Osteocyte (in vitro differentiated cells): ENCODE data around the gene PPP1CA. TPM values are rescaled to one million over a fixed set of nuclear protein-coding genes. Genes with fewer than 3 reads are reported as not detected.

Experiments used
- DNase-seq: peaks from one replicate; pipeline ENCODE4 v3.0.0; 2021; ENCODE audit warnings: mixed read lengths; ENCODE audit not compliant: unreplicated experiment; ENCODE audit errors: extremely low spot score
- H3K27ac Mint-ChIP-seq: one replicate; pipeline ENCODE4 v1.8.0; 2021; ENCODE audit warnings: mild to moderate bottlenecking, mixed read lengths; ENCODE audit not compliant: unreplicated experiment
- H3K27me3 Mint-ChIP-seq: one replicate; pipeline ENCODE4 v1.8.0; 2021; ENCODE audit warnings: mixed read lengths; ENCODE audit not compliant: unreplicated experiment
- H3K36me3 Mint-ChIP-seq: one replicate; pipeline ENCODE4 v1.8.0; 2021; ENCODE audit warnings: mixed read lengths; ENCODE audit not compliant: unreplicated experiment
- H3K4me1 Mint-ChIP-seq: one replicate; pipeline ENCODE4 v1.8.0; 2021; ENCODE audit warnings: mixed read lengths; ENCODE audit not compliant: unreplicated experiment
- H3K4me3 Mint-ChIP-seq: one replicate; pipeline ENCODE4 v1.8.0; 2021; ENCODE audit warnings: mild to moderate bottlenecking, moderate library complexity, mixed read lengths; ENCODE audit not compliant: unreplicated experiment
- H3K9me3 Mint-ChIP-seq: one replicate; pipeline ENCODE4 v1.8.0; 2021; ENCODE audit warnings: mixed read lengths; ENCODE audit not compliant: unreplicated experiment
- CTCF ChIP-seq: fragments of 200-600 bp; sonication (generic); IDR thresholded peaks from 2 replicates; pipeline ENCODE4 v1.5.0; 2021; ENCODE audit warnings: antibody characterized with exemption, mild to moderate bottlenecking, moderate library complexity
- total RNA-seq: library from RNA; stranded (reverse); gene quantifications from 2 replicates; pipeline ENCODE4 v1.2.1, GENCODE V29; 2021

PPP1CA gene
- total RNA-seq, 1 donor from 2014 or later, result 140 TPM

- Mint-ChIP-seq H3K9me3 (no peaks in the 10 kb centered on the region), H3K4me1 (peaks cover 25% of the 10 kb centered on the region), H3K36me3 (no peaks in the 10 kb centered on the region), H3K27me3 (no peaks in the 10 kb centered on the region), H3K27ac (peak within 1 kb of the TSS; percentile 88), H3K4me3 (peak within 1 kb of the TSS; percentile 84)
- peak; percentile 98 for DNase-seq
- no peak for TF ChIP-seq CTCF
Measured at GRCh38 chr11:67391304-67392182, 10.1 kb downstream of the PPP1CA start, which contains the start of gene RAD9A. Gene RAD9A (plus strand): TSS chr11:67391986. CDS start chr11:67392045, 59 bp downstream.

GRCh38 chr11:67390947-67391303 is 10.7 kb downstream of the PPP1CA start:
- DNase-seq, result no peak
- no peaks in the 10 kb centered on the region for H3K9me3 Mint-ChIP-seq
- no peak for TF ChIP-seq CTCF
- peak overlapping the region; percentile 84 for H3K4me3 Mint-ChIP-seq
- no peaks in the 10 kb centered on the region for H3K36me3 Mint-ChIP-seq
- peak overlapping the region; percentile 88 for H3K27ac Mint-ChIP-seq
- no peaks in the 10 kb centered on the region for H3K27me3 Mint-ChIP-seq
- H3K4me1 Mint-ChIP-seq, result peaks cover 25% of the 10 kb centered on the region

GRCh38 chr11:67389477-67389876 is 12.2 kb downstream of the PPP1CA start:
- H3K4me1 Mint-ChIP-seq, result peaks cover 34% of the 10 kb centered on the region
- DNase-seq, result no peak
- peak overlapping the region; percentile 70 for H3K4me3 Mint-ChIP-seq
- no peaks in the 10 kb centered on the region for H3K9me3 Mint-ChIP-seq
- H3K36me3 Mint-ChIP-seq, result no peaks in the 10 kb centered on the region
- TF ChIP-seq CTCF, result peak; percentile 63
- peak overlapping the region; percentile 7 for H3K27ac Mint-ChIP-seq
- peaks cover 6% of the 10 kb centered on the region for H3K27me3 Mint-ChIP-seq

- Mint-ChIP-seq H3K4me3 (no peak overlapping the region), H3K9me3 (no peaks in the 10 kb centered on the region), H3K27ac (no peak overlapping the region), H3K36me3 (no peaks in the 10 kb centered on the region), H3K27me3 (peaks cover 6% of the 10 kb centered on the region), H3K4me1 (peaks cover 28% of the 10 kb centered on the region)
- DNase-seq, result no peak
- no peak for TF ChIP-seq CTCF
Measured at GRCh38 chr11:67387518-67387917, 14.1 kb downstream of the PPP1CA start.

GRCh38 chr11:67387069-67387468 is 14.6 kb downstream of the PPP1CA start:
- Mint-ChIP-seq H3K4me3 (no peak overlapping the region), H3K36me3 (no peaks in the 10 kb centered on the region), H3K4me1 (peaks cover 28% of the 10 kb centered on the region), H3K9me3 (no peaks in the 10 kb centered on the region), H3K27ac (no peak overlapping the region), H3K27me3 (peaks cover 6% of the 10 kb centered on the region)
- DNase-seq, result no peak
- TF ChIP-seq CTCF, result no peak
